Measurements from ENCODE around the gene PROP1.

DNA sequence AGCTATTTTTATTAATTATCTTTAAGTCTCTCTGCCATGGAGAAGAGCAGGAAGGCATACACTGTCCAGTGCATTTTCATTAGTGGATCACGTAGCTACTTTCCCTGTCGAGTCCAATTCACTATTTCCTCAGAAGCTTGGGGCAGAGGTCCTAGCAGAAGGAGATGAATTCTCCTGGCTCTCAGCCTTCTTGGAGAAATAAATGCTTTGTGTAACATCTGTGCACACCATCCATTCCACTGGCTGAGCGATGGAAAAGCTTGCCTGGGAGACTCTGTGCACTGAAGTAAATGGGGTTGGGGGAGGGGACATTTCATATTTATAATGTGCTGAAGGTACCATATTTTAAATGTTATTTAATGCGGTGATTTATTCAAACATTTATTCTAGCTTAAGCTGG, 23.4 kb downstream of the PROP1 start:
- TF ChIP-seq, protein P1, sequence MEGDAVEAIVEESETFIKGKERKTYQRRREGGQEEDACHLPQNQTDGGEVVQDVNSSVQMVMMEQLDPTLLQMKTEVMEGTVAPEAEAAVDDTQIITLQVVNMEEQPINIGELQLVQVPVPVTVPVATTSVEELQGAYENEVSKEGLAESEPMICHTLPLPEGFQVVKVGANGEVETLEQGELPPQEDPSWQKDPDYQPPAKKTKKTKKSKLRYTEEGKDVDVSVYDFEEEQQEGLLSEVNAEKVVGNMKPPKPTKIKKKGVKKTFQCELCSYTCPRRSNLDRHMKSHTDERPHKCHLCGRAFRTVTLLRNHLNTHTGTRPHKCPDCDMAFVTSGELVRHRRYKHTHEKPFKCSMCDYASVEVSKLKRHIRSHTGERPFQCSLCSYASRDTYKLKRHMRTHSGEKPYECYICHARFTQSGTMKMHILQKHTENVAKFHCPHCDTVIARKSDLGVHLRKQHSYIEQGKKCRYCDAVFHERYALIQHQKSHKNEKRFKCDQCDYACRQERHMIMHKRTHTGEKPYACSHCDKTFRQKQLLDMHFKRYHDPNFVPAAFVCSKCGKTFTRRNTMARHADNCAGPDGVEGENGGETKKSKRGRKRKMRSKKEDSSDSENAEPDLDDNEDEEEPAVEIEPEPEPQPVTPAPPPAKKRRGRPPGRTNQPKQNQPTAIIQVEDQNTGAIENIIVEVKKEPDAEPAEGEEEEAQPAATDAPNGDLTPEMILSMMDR (IDR thresholded peaks at IDR 0.05; ENCODE audit: poor library complexity): no peak
- no peak for TF ChIP-seq EZH2 (IDR thresholded peaks at IDR 0.05; ENCODE audit: borderline replicate concordance)

Measured in hepatocyte (in vitro differentiated cells).